ENCODE data around the gene KDM6B.

- TF ChIP-seq POLR2A (IDR thresholded peaks at IDR 0.05) (no peak), EP300 (IDR thresholded peaks at IDR 0.05) (no peak)
- TF ChIP-seq, protein P1, sequence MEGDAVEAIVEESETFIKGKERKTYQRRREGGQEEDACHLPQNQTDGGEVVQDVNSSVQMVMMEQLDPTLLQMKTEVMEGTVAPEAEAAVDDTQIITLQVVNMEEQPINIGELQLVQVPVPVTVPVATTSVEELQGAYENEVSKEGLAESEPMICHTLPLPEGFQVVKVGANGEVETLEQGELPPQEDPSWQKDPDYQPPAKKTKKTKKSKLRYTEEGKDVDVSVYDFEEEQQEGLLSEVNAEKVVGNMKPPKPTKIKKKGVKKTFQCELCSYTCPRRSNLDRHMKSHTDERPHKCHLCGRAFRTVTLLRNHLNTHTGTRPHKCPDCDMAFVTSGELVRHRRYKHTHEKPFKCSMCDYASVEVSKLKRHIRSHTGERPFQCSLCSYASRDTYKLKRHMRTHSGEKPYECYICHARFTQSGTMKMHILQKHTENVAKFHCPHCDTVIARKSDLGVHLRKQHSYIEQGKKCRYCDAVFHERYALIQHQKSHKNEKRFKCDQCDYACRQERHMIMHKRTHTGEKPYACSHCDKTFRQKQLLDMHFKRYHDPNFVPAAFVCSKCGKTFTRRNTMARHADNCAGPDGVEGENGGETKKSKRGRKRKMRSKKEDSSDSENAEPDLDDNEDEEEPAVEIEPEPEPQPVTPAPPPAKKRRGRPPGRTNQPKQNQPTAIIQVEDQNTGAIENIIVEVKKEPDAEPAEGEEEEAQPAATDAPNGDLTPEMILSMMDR (IDR thresholded peaks at IDR 0.05), result no peak
Observed at GRCh38 chr17:7839190-7839875, 5.3 kb downstream of the KDM6B start.
